Left lobe of liver (tissue), 2 donors: ENCODE measurements around the gene SLC16A10. TPM values are rescaled to one million over a fixed set of nuclear protein-coding genes. Genes with fewer than 3 reads are reported as not detected.
"Not testable (repeated sequence)": the region's sequence is repeated elsewhere in the genome, so short reads cannot be mapped to it uniquely, and the experiment has no call there.

Experiments used
- ATAC-seq: fragments of 200-7000 bp; cut with Tn5 transposase; one replicate; pipeline ENCODE4 v1.9.1; 2020; ENCODE audit warnings: mild to moderate bottlenecking, moderate library complexity
- DNase-seq: peaks from one replicate; pipeline ENCODE4 v3.0.0-alpha.2; 2020; ENCODE audit warnings: low spot score
- total RNA-seq: library from RNA; stranded (reverse); gene quantifications from one replicate; pipeline ENCODE4 v1.2.1, GENCODE V29; 2021
- donor health status: DM: no; HTN: no; CAD: no; lungs with moderate emphysema.
- donor health status: DM: no; HTN: yes; CAD: no.

Gene SLC16A10
- total RNA-seq, 1 donor from 2014 or later: 14.9 TPM

GRCh38 chr6:111254779-111255166 lies 167.5 kb downstream of the SLC16A10 start:
- ATAC-seq (no peak), DNase-seq (no peak)

DNA sequence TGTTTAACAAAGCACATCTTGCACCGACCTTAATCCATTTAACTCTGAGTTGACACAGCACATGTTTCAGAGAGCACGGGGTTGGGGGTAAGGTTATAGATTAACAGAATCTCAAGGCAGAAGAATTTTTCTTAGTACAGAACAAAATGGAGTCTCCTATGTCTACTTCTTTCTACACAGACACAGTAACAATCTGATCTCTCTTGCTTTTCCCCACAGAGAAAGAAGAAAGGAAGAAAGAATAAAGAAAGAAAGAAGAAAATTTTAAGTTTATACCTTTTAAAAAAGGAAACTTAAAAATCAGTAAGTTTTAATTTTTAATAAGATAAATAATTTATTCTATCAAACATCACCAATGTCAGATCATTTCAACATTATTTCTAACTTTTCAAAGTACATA lies 168.5 kb downstream of the SLC16A10 start:
- ATAC-seq, DNase-seq: not testable (repeated sequence)

DNA sequence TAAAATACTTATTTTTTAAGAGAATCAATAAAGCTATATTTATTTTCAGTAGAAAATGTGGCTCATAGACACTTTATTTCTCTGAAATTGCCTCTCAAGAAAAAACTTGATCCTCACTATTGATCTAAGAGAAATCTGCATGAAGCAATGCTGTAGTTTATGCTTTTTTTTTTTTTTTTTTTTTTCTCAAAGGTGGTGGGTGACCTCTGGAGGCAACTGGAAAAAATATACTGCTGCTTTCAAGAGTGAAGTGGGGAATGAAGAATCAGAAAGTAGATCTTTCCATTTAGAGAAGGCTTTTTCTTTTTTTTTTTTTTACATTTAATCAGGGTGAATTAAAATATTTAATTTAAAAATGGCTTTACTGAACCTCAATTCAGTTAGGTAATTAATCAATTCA lies 169.3 kb downstream of the SLC16A10 start:
- no peak for ATAC-seq
- no peak for DNase-seq

GRCh38 chr6:111258010-111258409 lies 170.7 kb downstream of the SLC16A10 start:
- no peak for ATAC-seq
- DNase-seq: no peak

DNA sequence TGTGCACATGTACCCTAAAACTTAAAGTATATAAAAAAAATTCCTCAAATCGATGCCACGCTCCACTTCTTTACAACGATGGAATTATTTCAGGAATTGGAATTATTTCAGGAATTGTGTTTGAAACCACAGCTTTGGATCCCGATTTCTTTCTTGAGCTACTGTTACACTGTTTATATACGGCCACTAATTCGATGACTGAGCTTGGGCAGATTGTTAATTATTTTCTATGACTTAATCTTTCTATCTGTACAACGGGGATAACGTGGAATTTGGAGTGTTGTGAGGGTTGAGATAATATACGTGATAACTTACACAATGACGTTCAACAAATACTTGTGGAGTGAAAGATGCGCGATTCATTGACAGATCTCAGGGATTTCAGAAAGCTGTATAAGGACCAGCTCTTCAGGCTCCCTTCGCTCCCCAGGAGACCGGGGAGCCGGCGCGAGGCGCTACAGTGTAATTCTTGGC lies 171.3 kb downstream of the SLC16A10 start:
- ATAC-seq: no peak
- no peak for DNase-seq

DNA sequence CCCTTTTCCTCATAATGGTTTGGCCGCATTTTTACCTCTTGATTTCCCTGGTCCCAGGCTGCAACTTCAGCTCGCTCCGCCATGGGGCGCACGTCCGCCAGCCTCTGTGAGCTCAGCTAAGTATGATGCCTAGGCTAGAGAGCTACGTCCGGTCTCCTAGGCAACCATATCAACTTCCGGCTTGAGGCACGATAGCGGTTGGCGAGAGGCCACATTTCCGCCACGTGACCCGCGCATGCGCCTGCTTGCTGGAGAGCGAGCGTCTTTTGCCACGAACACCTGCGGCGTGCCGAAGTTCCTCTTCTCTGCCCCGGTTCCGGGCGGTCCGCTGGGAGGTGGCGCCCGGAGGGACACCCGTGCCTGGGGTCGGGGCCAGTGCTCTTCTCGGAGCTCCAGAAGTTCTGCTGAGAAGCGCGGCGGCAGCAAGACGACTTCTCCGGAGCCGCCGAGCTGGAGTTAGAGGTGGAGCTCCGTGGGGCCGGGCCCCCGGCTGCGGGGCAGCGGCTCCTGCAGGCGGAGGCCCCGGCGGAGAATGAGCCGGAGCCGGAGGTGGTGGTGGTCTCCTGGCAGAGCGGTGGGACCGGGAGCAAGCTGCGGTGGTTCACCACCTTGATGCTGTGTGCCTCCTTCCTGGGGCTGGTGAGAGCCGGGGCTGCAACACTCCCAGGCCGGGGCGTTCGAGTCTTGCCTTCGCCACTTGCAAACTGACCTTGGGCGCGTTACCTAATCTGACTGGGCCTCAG lies 172.0 kb downstream of the SLC16A10 start:
- peak; percentile 100 for DNase-seq
- peak; percentile 98 for ATAC-seq

GRCh38 chr6:111260570-111261298 lies 173.4 kb downstream of the SLC16A10 start:
- DNase-seq (no peak), ATAC-seq (no peak)

GRCh38 chr6:111263837-111264236 lies 176.5 kb downstream of the SLC16A10 start:
- no peak for DNase-seq
- ATAC-seq: no peak

DNA sequence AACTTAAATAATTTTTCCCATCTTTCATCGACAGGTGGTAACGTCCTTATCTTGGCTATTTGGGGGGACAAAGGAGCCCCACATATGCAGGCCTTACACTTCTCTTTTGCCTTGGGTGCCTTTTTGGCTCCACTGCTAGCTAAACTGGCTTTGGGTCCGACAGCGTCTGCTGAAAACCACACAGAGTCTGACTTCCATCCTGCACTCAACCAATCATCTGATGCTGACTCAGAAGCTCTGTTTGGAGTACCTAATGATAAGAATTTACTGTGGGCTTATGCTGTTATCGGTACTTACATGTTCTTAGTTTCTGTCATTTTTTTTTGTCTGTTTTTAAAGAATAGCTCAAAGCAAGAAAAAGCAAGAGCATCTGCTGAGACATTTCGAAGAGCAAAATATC lies 178.5 kb downstream of the SLC16A10 start:
- ATAC-seq: no peak
- DNase-seq: no peak

DNA sequence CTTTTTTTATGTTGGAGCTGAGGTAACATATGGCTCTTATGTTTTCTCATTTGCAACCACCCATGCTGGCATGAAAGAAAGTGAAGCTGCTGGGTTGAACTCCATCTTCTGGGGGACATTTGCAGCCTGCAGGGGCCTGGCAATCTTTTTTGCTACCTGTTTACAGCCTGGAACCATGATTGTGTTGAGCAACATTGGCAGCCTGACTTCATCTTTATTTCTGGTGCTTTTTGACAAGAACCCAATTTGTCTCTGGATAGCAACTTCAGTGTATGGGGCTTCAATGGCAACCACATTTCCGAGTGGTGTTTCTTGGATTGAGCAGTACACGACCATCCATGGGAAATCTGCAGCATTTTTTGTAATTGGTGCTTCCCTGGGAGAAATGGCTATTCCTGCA lies 179.0 kb downstream of the SLC16A10 start:
- no peak for ATAC-seq

GRCh38 chr6:111267764-111268333 lies 180.5 kb downstream of the SLC16A10 start:
- no peak for DNase-seq
- ATAC-seq: no peak

More for the DNA sequence above, 179.0 kb downstream of the SLC16A10 start:
- DNase-seq: no peak

DNA sequence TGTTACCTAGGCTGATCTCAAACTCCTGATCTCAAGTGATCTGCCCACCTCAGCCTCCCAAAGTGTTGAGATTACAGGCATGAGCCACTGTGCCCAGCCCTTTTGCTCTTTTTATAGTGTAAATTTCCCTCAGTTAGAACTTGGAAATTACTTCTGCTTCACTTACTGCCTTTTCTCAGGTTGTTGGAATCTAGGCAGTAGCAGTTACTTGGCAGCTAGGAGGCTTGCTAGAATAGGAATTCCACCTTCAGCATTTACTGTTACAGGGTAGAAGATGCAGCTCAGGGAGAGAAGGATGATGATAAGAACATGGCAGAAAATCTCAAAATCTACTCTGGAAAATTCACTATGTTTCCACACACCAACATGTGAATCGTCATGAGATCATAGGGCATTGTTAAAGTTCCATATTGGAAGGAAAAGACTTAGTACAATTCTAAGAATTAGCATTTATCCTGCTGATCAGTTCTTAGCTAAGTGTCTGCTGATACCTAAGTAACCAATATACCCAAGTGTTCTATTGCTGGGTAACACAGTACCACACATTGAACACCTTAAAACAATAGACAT lies 182.2 kb downstream of the SLC16A10 start:
- ATAC-seq: no peak

DNA sequence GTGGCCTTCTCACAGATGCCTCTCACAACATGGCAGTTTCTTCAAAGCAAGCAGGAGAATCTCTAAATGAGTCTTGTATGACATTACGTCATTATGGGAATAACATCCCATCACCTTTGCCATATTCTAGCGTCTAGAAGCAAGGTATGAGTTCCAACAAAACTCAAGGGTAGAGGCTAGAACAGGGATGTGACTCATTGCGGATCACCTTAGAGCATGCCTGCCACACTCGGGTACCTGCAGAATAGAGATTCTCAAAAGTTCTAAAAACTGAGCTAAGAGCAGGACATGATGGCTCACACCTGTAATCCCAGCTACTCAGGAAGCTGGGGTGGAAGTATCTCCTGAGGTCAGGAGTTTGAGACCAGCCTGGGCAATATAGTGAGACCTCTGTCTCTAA lies 182.8 kb downstream of the SLC16A10 start:
- DNase-seq: no peak
- no peak for ATAC-seq

More for the DNA sequence above, 182.2 kb downstream of the SLC16A10 start:
- no peak for DNase-seq

DNA sequence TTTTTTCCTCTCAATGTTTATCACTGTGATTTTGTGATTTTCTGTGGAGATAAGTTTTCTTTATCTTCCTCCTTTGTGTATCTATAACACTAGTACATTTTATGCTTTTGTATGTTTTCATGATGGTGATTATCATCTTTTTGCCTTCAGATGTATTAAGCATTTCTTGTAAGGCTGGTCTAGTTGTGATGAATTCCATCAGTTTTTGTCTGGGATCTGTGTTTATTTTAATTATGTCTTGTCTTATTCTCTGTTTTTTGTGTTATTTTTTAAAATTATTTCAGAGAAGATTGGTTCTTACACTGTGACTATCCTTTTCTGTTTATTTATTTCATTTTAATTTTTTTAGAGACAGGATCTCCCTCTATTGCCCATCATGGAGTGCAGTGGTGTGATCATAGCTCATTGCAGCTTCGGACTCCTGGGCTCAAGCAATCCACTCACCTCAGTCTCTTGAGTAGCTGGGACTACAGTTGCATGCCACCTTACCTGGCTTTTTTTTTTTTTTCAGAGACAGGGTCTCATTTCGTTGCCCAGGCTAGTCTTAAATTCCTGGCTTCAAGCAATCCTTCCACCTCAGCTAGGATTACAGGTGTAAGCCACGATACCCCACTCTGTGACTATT lies 187.4 kb downstream of the SLC16A10 start:
- no peak for ATAC-seq

GRCh38 chr6:111276335-111276734 lies 189.0 kb downstream of the SLC16A10 start:
- DNase-seq (no peak), ATAC-seq (peak; percentile 67)

More for the DNA sequence above, 187.4 kb downstream of the SLC16A10 start:
- DNase-seq: no peak

DNA sequence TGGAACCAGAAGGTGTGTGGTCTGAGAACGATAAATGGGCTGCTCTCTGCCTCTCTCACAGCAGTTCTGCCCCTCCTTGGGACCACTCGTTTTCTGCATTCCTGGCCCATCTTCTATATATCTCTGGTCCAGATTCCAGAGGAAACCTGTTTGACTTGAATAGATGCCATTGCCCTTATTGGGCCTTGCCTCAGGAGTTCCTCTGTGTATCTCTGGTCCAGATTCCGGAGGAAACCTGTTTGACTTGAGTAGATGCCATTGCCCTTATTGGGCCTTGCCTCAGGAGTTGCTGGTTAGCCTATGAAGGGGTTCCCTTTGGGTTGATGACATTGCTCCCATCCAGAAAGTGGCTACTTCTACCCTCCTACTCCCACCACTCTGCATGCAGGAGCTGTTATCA lies 189.4 kb downstream of the SLC16A10 start:
- DNase-seq (no peak), ATAC-seq (no peak)

DNA sequence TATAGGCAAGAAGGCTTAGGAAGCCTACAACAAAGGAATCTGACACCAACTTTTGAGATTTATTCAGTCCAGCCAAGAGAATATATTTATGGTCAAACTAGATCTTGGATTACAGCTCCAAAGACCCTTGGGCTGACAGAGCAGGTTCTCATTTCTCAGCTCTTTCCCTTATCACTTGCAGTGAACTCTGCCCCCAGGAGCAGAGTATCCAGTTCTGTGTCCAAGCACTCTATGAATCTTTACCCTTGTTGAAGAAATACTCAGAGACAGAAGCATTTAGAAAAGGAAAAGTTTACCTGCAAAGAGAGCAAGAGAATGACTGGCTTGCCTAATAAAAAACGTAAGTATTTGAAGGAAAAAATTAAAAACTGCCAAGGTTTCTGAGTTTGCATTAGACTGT lies 190.5 kb downstream of the SLC16A10 start:
- peak; percentile 72 for ATAC-seq
- peak; percentile 73 for DNase-seq

GRCh38 chr6:111278731-111279130 lies 191.4 kb downstream of the SLC16A10 start:
- ATAC-seq (peak; percentile 82), DNase-seq (peak; percentile 67)

DNA sequence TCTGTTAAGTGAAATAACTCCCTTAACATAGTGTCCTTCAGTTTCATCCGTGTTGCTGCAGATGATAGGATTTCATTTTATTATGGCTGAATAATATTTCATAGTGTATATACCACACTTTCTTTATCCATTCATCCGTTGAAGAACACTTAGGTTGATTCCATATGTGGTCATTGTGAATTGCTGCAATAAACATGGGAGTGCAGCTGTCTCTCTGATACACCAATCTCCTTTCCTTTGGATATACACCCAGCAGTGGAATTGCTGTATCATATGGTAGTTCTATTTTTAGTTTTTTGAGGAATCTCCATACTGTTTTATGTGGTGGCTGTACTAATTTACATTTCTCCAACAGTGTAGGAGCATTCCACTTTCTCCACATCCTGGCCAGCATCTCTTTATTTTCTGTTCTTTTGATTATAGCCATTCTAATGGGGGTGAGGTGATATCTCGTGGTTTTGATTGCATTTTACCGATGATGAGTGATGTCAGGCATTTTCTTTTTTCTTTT lies 193.2 kb downstream of the SLC16A10 start:
- DNase-seq (no peak), ATAC-seq (no peak)
